Hepatocyte (in vitro differentiated cells): ENCODE results near the gene STX8.

Experiments used
- EZH2 ChIP-seq: fragments of 200-600 bp; sonication (generic); IDR thresholded peaks from 2 replicates; pipeline ENCODE4 v1.6.1; 2016; ENCODE audit warnings: antibody characterized with exemption, mild to moderate bottlenecking, borderline replicate concordance
- EZH2phosphoT487 ChIP-seq: fragments of 200-600 bp; sonication (generic); IDR thresholded peaks from one replicate; pipeline ENCODE4 v1.6.1; 2018; ENCODE audit warnings: antibody characterized with exemption, mild to moderate bottlenecking, low read depth, moderate library complexity; ENCODE audit not compliant: unreplicated experiment, severe bottlenecking
- TF ChIP-seq, protein P1 (sequence below): fragments of 200-600 bp; sonication (generic); IDR thresholded peaks from 2 replicates; pipeline ENCODE4 v1.5.1; 2016; ENCODE audit warnings: antibody characterized with exemption, mild to moderate bottlenecking; ENCODE audit not compliant: poor library complexity

- TF ChIP-seq EZH2, result no peak
- TF ChIP-seq, protein P1, sequence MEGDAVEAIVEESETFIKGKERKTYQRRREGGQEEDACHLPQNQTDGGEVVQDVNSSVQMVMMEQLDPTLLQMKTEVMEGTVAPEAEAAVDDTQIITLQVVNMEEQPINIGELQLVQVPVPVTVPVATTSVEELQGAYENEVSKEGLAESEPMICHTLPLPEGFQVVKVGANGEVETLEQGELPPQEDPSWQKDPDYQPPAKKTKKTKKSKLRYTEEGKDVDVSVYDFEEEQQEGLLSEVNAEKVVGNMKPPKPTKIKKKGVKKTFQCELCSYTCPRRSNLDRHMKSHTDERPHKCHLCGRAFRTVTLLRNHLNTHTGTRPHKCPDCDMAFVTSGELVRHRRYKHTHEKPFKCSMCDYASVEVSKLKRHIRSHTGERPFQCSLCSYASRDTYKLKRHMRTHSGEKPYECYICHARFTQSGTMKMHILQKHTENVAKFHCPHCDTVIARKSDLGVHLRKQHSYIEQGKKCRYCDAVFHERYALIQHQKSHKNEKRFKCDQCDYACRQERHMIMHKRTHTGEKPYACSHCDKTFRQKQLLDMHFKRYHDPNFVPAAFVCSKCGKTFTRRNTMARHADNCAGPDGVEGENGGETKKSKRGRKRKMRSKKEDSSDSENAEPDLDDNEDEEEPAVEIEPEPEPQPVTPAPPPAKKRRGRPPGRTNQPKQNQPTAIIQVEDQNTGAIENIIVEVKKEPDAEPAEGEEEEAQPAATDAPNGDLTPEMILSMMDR, result no peak
- no peak for TF ChIP-seq EZH2phosphoT487
Observed at GRCh38 chr17:9403257-9403656, 172.4 kb downstream of the STX8 start.
